LNCaP clone FGC (cell line): ENCODE measurements around the gene KHDC1L.
A peak's percentile ranks its signal among the peaks of the same experiment; 100 is the strongest.
"Not testable (repeated sequence)": the region's sequence is repeated elsewhere in the genome, so short reads cannot be mapped to it uniquely, and the experiment has no call there.

ENCODE experiments used
- DNase-seq: peaks from one replicate; pipeline ENCODE4 v3.0.0-alpha.2; 2011; ENCODE audit warnings: low read depth
- H3K4me3 ChIP-seq: 2 replicates; pipeline ENCODE4 v1.5.1; 2011; ENCODE audit warnings: mild to moderate bottlenecking, low read depth, low read length, control low read depth
- TF ChIP-seq, protein P1 (sequence below): IDR thresholded peaks from 2 replicates; pipeline ENCODE4 v1.5.1; 2012; ENCODE audit warnings: mild to moderate bottlenecking; ENCODE audit not compliant: control insufficient read depth, insufficient read depth; ENCODE audit errors: extremely low read depth

Gene KHDC1L, protein sequence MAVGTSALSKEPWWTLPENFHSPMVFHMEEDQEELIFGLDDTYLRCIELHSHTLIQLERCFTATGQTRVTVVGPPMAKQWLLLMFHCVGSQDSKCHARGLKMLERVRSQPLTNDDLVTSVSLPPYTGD

DNA sequence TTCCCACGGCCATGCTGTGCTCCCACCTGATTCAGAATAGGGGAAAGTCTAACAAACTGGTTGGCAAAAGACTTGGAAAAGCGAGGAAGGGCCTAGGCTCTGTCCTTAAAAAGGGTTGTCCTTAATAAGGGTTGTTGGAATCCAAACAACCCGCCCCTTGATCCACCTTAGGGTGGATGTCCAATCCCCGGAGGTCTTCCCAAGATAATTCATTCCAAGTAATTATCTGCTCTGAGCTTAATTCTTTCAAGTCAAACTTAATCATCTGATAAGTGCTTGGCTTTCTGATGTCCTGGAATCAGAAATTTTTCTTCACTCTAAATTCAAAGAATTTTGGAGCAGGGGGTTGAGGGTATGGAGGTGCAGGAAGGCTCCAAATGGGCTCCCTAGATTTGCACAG lies at the start of gene KHDC1L:
Gene KHDC1L (minus strand): TSS at position 101 of the 400 bp plus-strand sequence. CDS start 88 bp downstream, at position 13.
- TF ChIP-seq, protein P1, sequence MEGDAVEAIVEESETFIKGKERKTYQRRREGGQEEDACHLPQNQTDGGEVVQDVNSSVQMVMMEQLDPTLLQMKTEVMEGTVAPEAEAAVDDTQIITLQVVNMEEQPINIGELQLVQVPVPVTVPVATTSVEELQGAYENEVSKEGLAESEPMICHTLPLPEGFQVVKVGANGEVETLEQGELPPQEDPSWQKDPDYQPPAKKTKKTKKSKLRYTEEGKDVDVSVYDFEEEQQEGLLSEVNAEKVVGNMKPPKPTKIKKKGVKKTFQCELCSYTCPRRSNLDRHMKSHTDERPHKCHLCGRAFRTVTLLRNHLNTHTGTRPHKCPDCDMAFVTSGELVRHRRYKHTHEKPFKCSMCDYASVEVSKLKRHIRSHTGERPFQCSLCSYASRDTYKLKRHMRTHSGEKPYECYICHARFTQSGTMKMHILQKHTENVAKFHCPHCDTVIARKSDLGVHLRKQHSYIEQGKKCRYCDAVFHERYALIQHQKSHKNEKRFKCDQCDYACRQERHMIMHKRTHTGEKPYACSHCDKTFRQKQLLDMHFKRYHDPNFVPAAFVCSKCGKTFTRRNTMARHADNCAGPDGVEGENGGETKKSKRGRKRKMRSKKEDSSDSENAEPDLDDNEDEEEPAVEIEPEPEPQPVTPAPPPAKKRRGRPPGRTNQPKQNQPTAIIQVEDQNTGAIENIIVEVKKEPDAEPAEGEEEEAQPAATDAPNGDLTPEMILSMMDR: no peak
- H3K4me3 ChIP-seq: no peak within 1 kb of the TSS
- no peak for DNase-seq

DNA sequence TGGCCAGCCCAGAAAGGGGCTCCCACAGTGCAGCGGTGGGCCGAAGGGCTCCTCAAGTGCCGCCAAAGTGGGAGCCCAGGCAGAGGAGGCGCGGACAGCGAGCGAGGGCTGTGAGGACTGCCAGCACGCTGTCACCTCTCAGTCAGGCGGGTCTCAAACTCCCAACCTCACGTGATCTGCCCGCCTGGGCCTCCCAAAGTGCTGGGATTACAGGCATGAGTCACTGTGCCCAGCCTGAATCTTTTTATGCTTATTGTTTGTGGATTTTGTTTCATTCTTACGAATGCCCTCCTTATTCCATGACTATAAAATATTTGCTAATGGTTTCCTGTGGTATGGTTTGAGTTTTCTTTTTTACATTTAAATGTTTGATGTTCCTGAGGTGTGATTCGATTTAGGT lies 44.0 kb upstream of the KHDC1L start:
- not testable (repeated sequence) for DNase-seq, H3K4me3 ChIP-seq

DNA sequence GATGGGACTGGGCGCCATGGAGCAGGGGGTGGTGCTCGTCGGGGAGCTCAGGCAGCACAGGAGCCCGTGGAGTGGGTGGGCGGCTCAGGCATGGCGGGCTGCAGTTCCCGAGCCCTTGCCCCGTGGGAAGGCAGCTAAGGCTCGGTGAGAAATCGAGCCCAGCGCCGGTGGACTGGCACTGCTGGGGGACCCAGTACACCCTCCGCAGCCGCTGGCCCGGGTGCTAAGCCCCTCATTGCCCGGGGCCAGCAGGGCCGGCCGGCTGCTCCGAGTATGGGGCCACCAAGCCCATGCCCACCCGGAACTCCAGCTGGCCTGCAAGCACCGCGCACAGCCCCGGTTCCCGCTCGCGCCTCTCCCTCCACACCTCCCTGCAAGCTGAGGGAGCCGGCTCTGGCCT lies 43.6 kb upstream of the KHDC1L start:
- not testable (repeated sequence) for H3K4me3 ChIP-seq, DNase-seq

DNA sequence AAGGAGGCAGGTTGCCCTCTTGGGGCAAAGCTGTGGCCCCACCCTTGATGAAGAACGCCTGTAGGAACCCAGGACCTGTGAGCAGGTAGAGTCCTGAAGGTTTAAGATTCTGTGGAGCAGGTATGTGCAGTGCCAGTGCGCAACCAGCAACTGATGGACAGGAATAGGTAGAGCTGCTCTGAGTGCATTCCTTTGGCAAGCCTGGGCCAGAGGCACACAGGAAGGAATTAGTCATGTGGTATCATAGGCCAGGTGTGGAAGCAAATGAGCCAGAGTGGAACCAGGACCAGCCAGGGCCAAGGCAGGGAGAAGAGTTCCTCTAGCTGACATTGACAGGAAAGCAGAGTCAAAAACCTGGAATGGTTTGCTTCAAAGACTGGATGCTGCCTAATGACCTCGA lies 39.1 kb upstream of the KHDC1L start:
- TF ChIP-seq, protein P1: no peak
- H3K4me3 ChIP-seq: no peak overlapping the region
- DNase-seq: no peak

DNA sequence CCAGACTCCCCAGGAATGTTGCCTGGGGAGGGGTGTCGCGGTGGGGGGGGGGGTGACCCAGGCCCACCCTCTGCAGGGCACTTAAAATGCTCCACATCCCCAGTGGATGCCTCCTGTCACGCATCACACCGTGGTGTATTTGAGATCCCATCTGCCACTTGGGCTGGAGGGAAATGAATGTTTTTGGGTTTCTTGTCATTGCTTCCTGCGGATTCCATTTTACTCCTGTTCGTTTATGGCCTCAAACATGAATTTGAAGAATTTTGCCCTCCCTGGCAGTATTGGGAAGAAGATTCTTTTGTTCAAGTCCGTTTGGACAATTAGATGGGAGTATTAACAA lies 38.2 kb upstream of the KHDC1L start:
- TF ChIP-seq, protein P1: no peak
- peak overlapping the region; percentile 48 for H3K4me3 ChIP-seq
- no peak for DNase-seq

DNA sequence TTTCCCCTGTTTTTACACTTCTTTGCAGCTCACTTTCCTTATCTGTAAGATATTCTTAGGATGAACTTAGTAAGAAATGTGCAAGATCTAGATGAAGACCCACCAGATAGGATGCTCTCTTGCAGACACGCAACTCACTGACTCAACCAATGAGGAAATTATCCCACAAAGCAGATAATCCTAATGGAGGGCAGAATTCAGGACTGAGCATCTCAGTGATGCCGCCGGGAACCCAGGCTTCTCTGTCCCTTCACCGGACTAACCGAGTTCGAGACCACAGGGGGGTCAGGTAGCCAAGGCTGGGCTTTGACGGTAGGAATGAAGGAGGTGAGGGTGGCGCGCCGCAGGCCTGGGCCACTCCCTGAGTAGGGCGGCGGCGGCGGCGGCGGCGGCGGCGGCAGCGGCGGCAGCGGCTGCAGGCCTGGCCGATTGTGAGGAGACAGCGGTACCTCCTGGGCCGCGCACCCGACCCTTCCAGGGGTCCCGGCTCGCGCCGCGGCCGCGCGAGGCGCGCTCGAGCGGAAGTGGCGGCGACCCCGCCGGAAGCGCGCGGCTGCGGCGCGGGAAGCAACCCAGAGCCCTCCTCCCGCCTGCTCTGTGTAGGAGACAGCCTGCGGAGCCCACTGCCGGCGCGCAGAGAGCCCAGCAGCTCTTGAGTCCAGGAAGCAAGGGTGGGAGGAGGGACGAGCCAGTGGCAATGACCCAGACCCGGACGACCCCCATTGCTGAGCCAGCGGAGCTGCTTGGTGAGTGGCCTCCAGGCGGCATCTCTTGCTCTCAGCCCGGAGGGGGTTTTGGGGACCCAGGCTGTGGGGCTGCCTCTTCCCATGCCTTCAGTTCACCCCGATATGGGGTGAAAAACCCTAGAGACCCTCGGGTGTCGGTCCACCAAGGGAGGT lies 37.6 kb upstream of the KHDC1L start, which contains the start of gene KHDC1:
Gene KHDC1 (minus strand): TSS at position 526 of the 899 bp plus-strand sequence. CDS start 20,679 bp downstream, outside the sequence.
- TF ChIP-seq, protein P1: no peak
- H3K4me3 ChIP-seq: peak within 1 kb of the TSS; percentile 48
- DNase-seq: no peak

DNA sequence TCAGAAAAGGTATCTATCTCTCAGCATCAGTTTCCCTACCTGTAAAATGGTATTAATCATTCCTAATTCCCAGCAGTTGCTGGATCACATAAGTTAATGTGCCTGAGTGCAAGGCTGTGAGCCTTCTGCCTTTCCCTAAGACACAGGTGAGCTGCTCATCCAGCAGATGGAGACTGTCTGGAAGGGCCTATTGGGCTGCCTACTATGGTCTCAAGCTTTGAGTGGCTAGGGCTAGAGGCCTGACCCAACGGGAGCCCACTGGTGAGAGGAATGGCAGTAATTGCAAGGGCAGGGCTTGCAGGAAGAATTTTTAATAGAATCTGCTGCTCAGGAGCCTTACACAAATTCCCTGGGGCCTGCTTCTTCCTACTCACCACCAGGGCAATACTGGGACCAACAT lies 33.4 kb upstream of the KHDC1L start:
- DNase-seq: no peak

DNA sequence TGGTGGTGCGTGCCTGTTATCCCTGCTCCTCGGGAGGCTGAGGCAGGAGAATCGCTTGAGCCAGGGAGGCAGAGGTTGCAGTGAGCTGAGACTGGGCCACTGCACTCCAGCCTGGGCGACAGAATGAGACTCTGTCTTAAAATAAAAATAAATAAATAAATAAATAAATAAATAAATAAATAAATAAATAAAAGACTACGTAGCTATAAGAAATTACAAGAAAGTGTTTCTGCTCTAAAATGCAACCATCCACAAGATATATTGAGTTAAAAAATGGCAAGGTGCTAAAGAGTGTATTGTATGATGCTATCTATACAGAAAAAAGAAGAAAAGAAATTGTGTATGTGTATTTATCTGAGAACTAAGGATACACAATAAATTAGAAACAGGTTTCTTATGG lies 29.0 kb upstream of the KHDC1L start:
- H3K4me3 ChIP-seq, DNase-seq: not testable (repeated sequence)

More for the DNA sequence above, 33.4 kb upstream of the KHDC1L start:
- no peak overlapping the region for H3K4me3 ChIP-seq
- TF ChIP-seq, protein P1: no peak
